ENCODE results near the gene TRIM43B.
"Not testable (repeated sequence)": the region's sequence is repeated elsewhere in the genome, so short reads cannot be mapped to it uniquely, and the experiment has no call there.

Gene TRIM43B

DNA sequence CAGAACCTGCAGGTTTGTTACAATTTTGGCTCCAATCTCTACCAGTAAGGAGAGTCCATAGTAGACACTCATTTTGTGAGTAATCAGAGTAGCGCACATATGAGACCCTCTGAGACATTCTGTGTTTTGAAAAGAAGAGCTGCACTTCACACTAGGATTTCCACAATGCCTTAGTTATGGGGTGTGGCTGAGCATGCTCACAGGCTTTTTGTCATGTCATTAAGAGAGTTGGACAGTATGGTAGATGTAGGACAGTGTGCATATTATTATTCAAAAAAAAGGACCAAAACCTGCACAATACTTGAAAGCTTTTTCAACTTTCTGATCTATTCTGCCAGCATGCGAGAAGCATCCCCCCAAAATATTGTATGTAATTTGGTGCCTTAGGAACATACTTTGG lies 24.9 kb upstream of the TRIM43B start:
- TF ChIP-seq CTCF (conservative IDR thresholded peaks at IDR 0.05) (no peak), ZFX (IDR thresholded peaks at IDR 0.05) (no peak)
- H3K27ac ChIP-seq = no peak overlapping the region

DNA sequence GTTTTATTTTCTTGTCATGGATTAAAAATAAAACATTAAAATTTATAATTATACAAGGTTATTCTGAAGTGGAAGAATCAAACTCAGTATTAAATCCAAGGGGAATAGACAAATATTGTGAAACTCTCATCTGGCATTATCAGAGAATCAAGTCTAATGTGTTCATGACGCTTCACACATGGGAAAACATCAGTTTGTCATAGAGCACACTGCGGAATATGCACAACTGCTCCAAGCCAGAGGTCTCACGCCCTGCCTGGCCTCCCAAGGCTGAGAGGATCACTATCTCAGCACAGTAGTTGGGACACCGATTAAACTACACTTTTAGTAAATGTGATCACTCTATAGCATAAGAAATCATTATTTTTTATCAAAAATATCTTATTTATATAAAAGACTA lies 20.7 kb upstream of the TRIM43B start:
- no peak overlapping the region for H3K27ac ChIP-seq
- TF ChIP-seq ZFX (IDR thresholded peaks at IDR 0.05) (no peak), CTCF (conservative IDR thresholded peaks at IDR 0.05) (no peak)

DNA sequence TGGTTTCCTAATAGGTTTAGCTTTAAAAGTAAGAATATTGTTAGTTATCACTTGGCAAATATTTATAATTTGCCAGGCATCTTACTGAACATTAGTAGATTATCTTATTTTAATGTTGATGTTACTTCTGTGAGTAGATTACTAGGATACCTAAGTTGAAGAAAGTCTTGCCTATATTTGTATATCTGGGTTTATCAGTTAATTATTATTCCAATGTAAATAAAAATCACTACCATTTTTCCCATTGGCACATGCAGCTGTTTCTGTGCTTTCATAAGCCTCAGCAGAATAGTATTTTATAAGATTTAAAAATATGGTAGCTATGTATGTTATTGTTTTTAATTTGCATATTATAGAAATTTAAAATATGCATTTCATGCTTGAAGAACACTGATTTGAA lies 16.3 kb upstream of the TRIM43B start:
- no peak for TF ChIP-seq ZFX (IDR thresholded peaks at IDR 0.05)
- TF ChIP-seq CTCF (conservative IDR thresholded peaks at IDR 0.05) = no peak
- no peak overlapping the region for H3K27ac ChIP-seq

GRCh38 chr2:95492076-95492475 lies 7.5 kb upstream of the TRIM43B start:
- H3K27ac ChIP-seq = not testable (repeated sequence)

DNA sequence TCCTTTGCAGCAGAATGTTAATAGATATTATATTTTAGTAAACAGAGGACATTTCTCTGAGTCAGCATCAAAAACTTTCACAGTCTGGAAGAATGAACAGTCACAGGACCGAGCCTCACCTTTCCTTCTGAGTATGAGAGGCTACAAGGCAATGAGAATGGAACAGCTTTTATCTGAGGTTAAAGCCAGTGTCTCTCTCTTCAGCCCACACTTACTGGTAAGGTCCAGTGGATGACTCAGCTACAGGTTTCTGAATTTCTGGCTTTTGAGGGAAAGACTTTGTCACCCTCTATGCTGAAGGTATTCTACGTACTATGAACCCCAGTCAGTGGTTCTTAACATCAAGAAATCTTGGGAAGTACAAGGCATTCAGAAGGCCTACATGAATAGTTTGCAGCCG lies 9.5 kb downstream of the TRIM43B start:
- H3K27ac ChIP-seq = not testable (repeated sequence)

GRCh38 chr2:95467984-95468383 lies 16.6 kb downstream of the TRIM43B start:
- H3K27ac ChIP-seq = not testable (repeated sequence)

- H3K27ac ChIP-seq = not testable (repeated sequence)
Observed at GRCh38 chr2:95466572-95466971, 18.0 kb downstream of the TRIM43B start.

- H3K27ac ChIP-seq = not testable (repeated sequence)
Observed at GRCh38 chr2:95463292-95463691, 21.3 kb downstream of the TRIM43B start.

GRCh38 chr2:95445317-95445716 lies 39.2 kb downstream of the TRIM43B start:
- H3K27ac ChIP-seq = not testable (repeated sequence)

- not testable (repeated sequence) for H3K27ac ChIP-seq
Observed at GRCh38 chr2:95442474-95443099, 42.0 kb downstream of the TRIM43B start.

GRCh38 chr2:95435872-95436209 lies 48.7 kb downstream of the TRIM43B start:
- not testable (repeated sequence) for H3K27ac ChIP-seq

- not testable (repeated sequence) for H3K27ac ChIP-seq
Observed at GRCh38 chr2:95435162-95435871, 49.2 kb downstream of the TRIM43B start.

GRCh38 chr2:95434507-95435076 lies 50.0 kb downstream of the TRIM43B start:
- H3K27ac ChIP-seq = not testable (repeated sequence)

- H3K27ac ChIP-seq = not testable (repeated sequence)
Observed at GRCh38 chr2:95433973-95434372, 50.6 kb downstream of the TRIM43B start.

- H3K27ac ChIP-seq = not testable (repeated sequence)
Observed at GRCh38 chr2:95433373-95433772, 51.2 kb downstream of the TRIM43B start.

DNA sequence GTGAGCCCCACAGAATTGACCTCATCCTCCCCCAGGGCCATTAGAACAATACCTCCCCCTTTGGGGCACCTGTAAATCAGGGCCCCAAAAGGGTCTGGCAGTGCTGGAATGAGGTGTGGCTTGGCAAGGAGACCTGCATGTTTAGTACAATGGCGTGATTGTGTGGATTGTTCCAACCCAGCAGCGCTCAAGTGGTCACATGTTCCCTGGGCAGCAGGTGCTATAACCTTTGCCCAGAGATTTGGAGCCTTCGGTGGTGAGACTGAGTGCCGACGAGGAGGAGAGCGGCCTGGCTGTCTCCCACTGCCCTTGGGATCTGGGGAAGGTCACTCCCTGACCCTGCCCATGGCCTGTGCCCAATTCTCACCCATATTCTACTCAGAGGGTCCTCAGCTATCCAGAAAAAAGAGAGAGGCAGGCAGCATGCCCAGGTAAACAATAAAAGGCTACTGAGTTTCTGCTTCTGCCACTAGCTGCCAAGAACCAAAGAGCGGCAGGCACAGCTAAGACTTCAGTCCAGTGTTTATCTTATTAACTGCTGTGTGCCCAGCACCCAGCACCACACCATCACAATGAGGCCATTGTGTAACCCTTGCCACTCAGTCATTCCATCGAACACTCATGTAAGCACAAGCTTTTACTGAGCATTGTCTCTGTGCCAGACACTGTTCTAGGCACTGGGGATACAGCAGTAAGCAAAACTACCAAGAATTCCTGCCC lies 54.6 kb downstream of the TRIM43B start:
- H3K27ac ChIP-seq = not testable (repeated sequence)

DNA sequence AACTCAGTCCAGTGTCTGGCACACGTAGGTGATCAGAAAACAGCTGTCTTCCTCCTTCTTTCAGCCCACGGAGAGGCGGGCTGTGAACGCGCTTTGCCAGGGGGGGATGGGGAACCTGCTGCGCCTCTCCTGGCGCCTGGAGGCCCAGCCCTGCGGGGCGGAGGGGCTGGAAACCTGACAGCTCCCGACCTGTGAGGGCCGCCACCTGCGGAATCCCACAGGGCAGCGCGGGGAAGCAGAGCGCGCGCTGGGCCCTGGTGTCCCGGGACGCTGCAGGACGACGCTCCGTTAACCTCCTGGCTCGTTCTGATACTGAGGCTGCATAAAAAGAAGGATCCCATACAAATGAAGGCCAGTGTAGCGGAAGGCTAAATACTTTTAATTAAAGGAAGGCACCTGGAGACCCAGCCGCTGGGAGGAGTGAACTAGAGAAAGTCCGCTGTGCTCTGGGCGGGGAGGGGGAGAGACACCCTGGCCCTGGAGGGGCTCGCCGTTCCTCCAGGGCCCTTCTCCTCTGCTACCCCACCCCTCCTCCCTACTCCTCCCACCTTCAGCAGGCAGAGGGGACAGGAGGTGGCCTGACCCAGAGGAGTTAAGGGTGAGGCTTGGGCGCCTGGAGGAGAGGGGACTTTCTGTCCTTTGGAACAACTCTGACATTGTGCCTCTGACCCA lies 57.2 kb downstream of the TRIM43B start:
- not testable (repeated sequence) for H3K27ac ChIP-seq
